ENCODE data around the gene HIRIP3. TPM values are rescaled to one million over a fixed set of nuclear protein-coding genes. Genes with fewer than 3 reads are reported as not detected.

HIRIP3 gene
- total and polyA plus RNA-seq, 2 of the 4 experiments (the other 2 are of a cell fraction) = 5.0 to 10.5 TPM

GRCh38 chr16:29993191-29993902 lies 2.1 kb downstream of the HIRIP3 start:
- H2BK15ac ChIP-seq (ENCODE audit: low read depth, low read length) = no peak overlapping the region
- no peaks in the 10 kb centered on the region for H4K20me1 ChIP-seq (ENCODE audit: insufficient read depth, low read length)
- peaks cover 31% of the 10 kb centered on the region for H3K36me3 ChIP-seq (ENCODE audit: control insufficient read depth, insufficient read depth, low read length)
- H3K4me1 ChIP-seq (ENCODE audit: control insufficient read depth, insufficient read depth, low read length) = peaks cover 8% of the 10 kb centered on the region
- no peak overlapping the region for H3K23ac ChIP-seq (ENCODE audit: low read depth, low read length)
- no peak overlapping the region for H3K14ac ChIP-seq (replicated peaks; ENCODE audit: low read depth, low read length)
- BruUV-seq (replicated peaks) = no TSS peak
- CTCF ChIA-PET = interaction anchor here (0.6 kb wide), 2 partner anchors 20 to 126 kb away, joined by 3 to 7 read pairs; no protein-coding TSS in a partner anchor
- no peak overlapping the region for H2BK20ac ChIP-seq (ENCODE audit: low read depth, low read length)
- no peak overlapping the region for H2BK120ac ChIP-seq (ENCODE audit: low read depth, low read length)
- no peak overlapping the region for H2AK5ac ChIP-seq (ENCODE audit: low read depth, low read length)
- peaks cover 5% of the 10 kb centered on the region; the same call in 1 of the 2 replicates for H3K9me1 ChIP-seq (ENCODE audit: insufficient read depth, low read length)
- no peak for DNase-seq
- no peak overlapping the region for H4K5ac ChIP-seq (ENCODE audit: low read depth, low read length)
- H3K79me1 ChIP-seq (ENCODE audit: low read depth in 1 of 2, low read length in 2 of 2) = peaks cover 11 to 40% of the 10 kb centered on the region in 2 experiments; a peak in 3 of 4 replicates
- 95% methylated on average over 12 of the region's 25 CpGs; no CpG with 5 or more reads in 1 of the 2 experiments for WGBS, 2 experiments (ENCODE audit: extremely low coverage in 2 of 2, insufficient read length in 1 of 2)
- no peak overlapping the region for H3K4ac ChIP-seq (ENCODE audit: low read depth, low read length)
- no peak overlapping the region for H3K9ac ChIP-seq (ENCODE audit: low read depth, low read length)
- dilution Hi-C loops (cut with HindIII; ENCODE audit: low sequenced_read_pairs, unreplicated experiment) (no loop called here), in situ Hi-C loops (cut with MboI; ENCODE audit: low sequenced_read_pairs) (no loop called here), intact Hi-C loops (cut with micrococcal nuclease) (no loop called here)
- H3K56ac ChIP-seq (ENCODE audit: extremely low read depth, insufficient read depth, low read length) = no peak overlapping the region
- no peak overlapping the region for H4K91ac ChIP-seq (ENCODE audit: insufficient read depth, low read depth, low read length)
- no peak overlapping the region for H3K27ac ChIP-seq (ENCODE audit: insufficient read depth, low read length)
- H3K4me2 ChIP-seq (ENCODE audit: low read depth, low read length) = no peak overlapping the region
- TF ChIP-seq MAZ (IDR thresholded peaks at IDR 0.05; ENCODE audit: borderline replicate concordance, low read depth, low read length) (no peak), RFX5 (IDR thresholded peaks at IDR 0.05; ENCODE audit: low read depth, low read length) (no peak), MXI1 (IDR thresholded peaks at IDR 0.05; ENCODE audit: borderline replicate concordance, low read depth, low read length) (no peak), MAFK (IDR thresholded peaks at IDR 0.05; ENCODE audit: low read depth, low read length) (no peak), CEBPB (IDR thresholded peaks at IDR 0.05; ENCODE audit: low read depth, low read length) (no peak), RCOR1 (IDR thresholded peaks at IDR 0.05; ENCODE audit: insufficient replicate concordance, low read length) (no peak), SMC3 (IDR thresholded peaks at IDR 0.05; ENCODE audit: low read depth, low read length) (no peak), NFE2L2 (IDR thresholded peaks at IDR 0.05; ENCODE audit: low read depth, low read length) (no peak), POLR2A (IDR thresholded peaks at IDR 0.05; ENCODE audit: low read depth, low read length) (no peak), CHD1 (IDR thresholded peaks at IDR 0.05; ENCODE audit: low read depth, low read length) (no peak), BHLHE40 (IDR thresholded peaks at IDR 0.05; ENCODE audit: low read depth, low read length) (no peak), RAD21 (IDR thresholded peaks at IDR 0.05; ENCODE audit: low read length) (no peak), CTCF (conservative IDR thresholded peaks at IDR 0.05; ENCODE audit: low read depth, low read length) (no peak), USF2 (IDR thresholded peaks at IDR 0.05; ENCODE audit: low read depth, low read length) (no peak)
- TF ChIP-seq, protein P1, sequence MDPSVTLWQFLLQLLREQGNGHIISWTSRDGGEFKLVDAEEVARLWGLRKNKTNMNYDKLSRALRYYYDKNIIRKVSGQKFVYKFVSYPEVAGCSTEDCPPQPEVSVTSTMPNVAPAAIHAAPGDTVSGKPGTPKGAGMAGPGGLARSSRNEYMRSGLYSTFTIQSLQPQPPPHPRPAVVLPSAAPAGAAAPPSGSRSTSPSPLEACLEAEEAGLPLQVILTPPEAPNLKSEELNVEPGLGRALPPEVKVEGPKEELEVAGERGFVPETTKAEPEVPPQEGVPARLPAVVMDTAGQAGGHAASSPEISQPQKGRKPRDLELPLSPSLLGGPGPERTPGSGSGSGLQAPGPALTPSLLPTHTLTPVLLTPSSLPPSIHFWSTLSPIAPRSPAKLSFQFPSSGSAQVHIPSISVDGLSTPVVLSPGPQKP (IDR thresholded peaks at IDR 0.05; ENCODE audit: borderline replicate concordance, low read depth, low read length) = no peak
- ATAC-seq (ENCODE audit: low read depth) = no peak
- no peak overlapping the region for H3K18ac ChIP-seq (ENCODE audit: low read depth, low read length)
- no peaks in the 10 kb centered on the region for H3K27me3 ChIP-seq (ENCODE audit: control insufficient read depth, insufficient read depth, low read length)
- POLR2A ChIA-PET (ENCODE audit: unreplicated experiment) = no interaction called here
- no peak overlapping the region for H2AFZ ChIP-seq (replicated peaks; ENCODE audit: low read length, poor library complexity)
- no peak overlapping the region for H2BK5ac ChIP-seq (ENCODE audit: low read depth, low read length, poor library complexity, severe bottlenecking)
- H4K8ac ChIP-seq (ENCODE audit: low read depth in 2 of 2, low read length in 2 of 2) = no peak overlapping the region
- H3K9me3 ChIP-seq (ENCODE audit: control insufficient read depth, insufficient read depth, low read length) = no peaks in the 10 kb centered on the region
- no peak overlapping the region for H3K4me3 ChIP-seq (ENCODE audit: insufficient read depth, low read depth, low read length)
- H2AK9ac ChIP-seq (replicated peaks; ENCODE audit: low read depth, low read length, poor library complexity) = peak overlapping the region; percentile 35
